Measurements from ENCODE around the gene TTYH1.
"Not testable (repeated sequence)": the region's sequence is repeated elsewhere in the genome, so short reads cannot be mapped to it uniquely, and the experiment has no call there.

GRCh38 chr19:54370434-54370796, 44.8 kb upstream of the TTYH1 start:
- not testable (repeated sequence) for TF ChIP-seq POLR2A (IDR thresholded peaks at IDR 0.05; ENCODE audit: low read depth, low read length); CTCF (IDR thresholded peaks at IDR 0.05; ENCODE audit: extremely low read depth in 1 of 2, insufficient read depth in 1 of 2, low read depth in 1 of 2, low read length in 2 of 2); EZH2 (IDR thresholded peaks at IDR 0.05; ENCODE audit: borderline replicate concordance, low read depth, low read length, severe bottlenecking); POLR2AphosphoS5 (IDR thresholded peaks at IDR 0.05; ENCODE audit: insufficient read depth, low read depth, low read length); FOS (IDR thresholded peaks at IDR 0.05; ENCODE audit: borderline replicate concordance, insufficient read depth, low read length); JUN (IDR thresholded peaks at IDR 0.05; ENCODE audit: borderline replicate concordance, insufficient read depth, insufficient read length, low read depth); MAX (IDR thresholded peaks at IDR 0.05; ENCODE audit: insufficient read depth, insufficient read length); MYC (IDR thresholded peaks at IDR 0.05; ENCODE audit: low read depth, low read length); GATA2 (IDR thresholded peaks at IDR 0.05; ENCODE audit: insufficient read depth, insufficient read length, low read depth, low read length)
